B cell (primary cell): ENCODE data around the gene PHF19. TPM values are rescaled to one million over a fixed set of nuclear protein-coding genes. Genes with fewer than 3 reads are reported as not detected.

Experiments
- ATAC-seq: fragments of 200-7000 bp; cut with Tn5 transposase; one replicate; pipeline ENCODE4 v1.10.0; 2021; ENCODE audit warnings: low read depth, mild to moderate bottlenecking, moderate number of reproducible peaks, moderate library complexity
- CTCF ChIA-PET: fragments of 350-600 bp; sonication (Branson Sonifier 250); formaldehyde crosslinking; loops from one replicate; lab custom pipeline; 2021; ENCODE audit warnings: antibody characterized with exemption, inconsistent platforms; lab: Charles Lee
- POLR2A ChIA-PET: fragments of 350-600 bp; sonication (Branson Sonifier 250); formaldehyde crosslinking; loops from one replicate; lab custom pipeline; 2021; ENCODE audit warnings: antibody characterized with exemption; lab: Charles Lee
- DNase-seq: peaks from one replicate; pipeline ENCODE4 v3.0.0; 2013
- H2AFZ ChIP-seq: 2 replicates; pipeline ENCODE4 v1.6.1; 2012; ENCODE audit warnings: mild to moderate bottlenecking, low read depth, low read length; ENCODE audit not compliant: insufficient read depth, poor library complexity, severe bottlenecking
- H3K27ac ChIP-seq, 2 donors: 1 replicate in 1 of 2; 2 replicates in 1 of 2; pipeline ENCODE4 v1.5.1; 2012 to 2013; ENCODE audit warnings: low read length in 2 of 2, mild to moderate bottlenecking in 2 of 2, moderate library complexity in 1 of 2
- H3K27me3 ChIP-seq, 4 experiments: fragments of 200-600 bp in 1 of 4; sonication (generic) in 1 of 4; replicated peaks in 1 of 4; 1 replicate in 2 of 4; 2 replicates in 2 of 4; pipeline versions ENCODE4 v1.6.1 to v1.7.0; 2013 to 2016; ENCODE audit warnings: low read length in 3 of 4, mild to moderate bottlenecking in 2 of 4, mixed read lengths in 1 of 4, moderate library complexity in 1 of 4; ENCODE audit not compliant: insufficient read depth in 4 of 4, control insufficient read depth in 3 of 4; ENCODE audit errors: control extremely low read depth in 1 of 4
- H3K36me3 ChIP-seq, 2 experiments: replicated peaks in 1 of 2; 1 replicate in 1 of 2; 2 replicates in 1 of 2; pipeline versions ENCODE4 v1.6.1 to v1.7.1; 2013; ENCODE audit warnings: low read length in 1 of 2; ENCODE audit not compliant: insufficient read depth in 2 of 2, control insufficient read depth in 1 of 2; ENCODE audit errors: control extremely low read depth in 1 of 2, extremely low read depth in 1 of 2
- H3K4me1 ChIP-seq, 2 donors: fragments of 200-600 bp in 1 of 2; sonication (generic) in 1 of 2; 1 replicate in 1 of 2; 2 replicates in 1 of 2; pipeline versions ENCODE4 v1.5.1 to v1.6.1; 2013 to 2017; ENCODE audit warnings: low read length in 2 of 2; ENCODE audit not compliant: control insufficient read depth in 2 of 2, insufficient read depth in 2 of 2
- H3K4me2 ChIP-seq: replicated peaks from 2 replicates; pipeline ENCODE3; 2012; ENCODE audit warnings: mild to moderate bottlenecking, low read depth, low read length; ENCODE audit not compliant: poor library complexity, severe bottlenecking
- H3K4me3 ChIP-seq, 5 experiments: fragments of 200-600 bp in 1 of 5; sonication (generic) in 1 of 5; 1 replicate in 3 of 5; 2 replicates in 2 of 5; pipeline versions ENCODE4 v1.5.1 to v1.7.0; 2011 to 2016; ENCODE audit warnings: low read length in 4 of 5, mild to moderate bottlenecking in 4 of 5, low read depth in 2 of 5, control low read depth in 1 of 5, moderate library complexity in 1 of 5; ENCODE audit not compliant: insufficient read depth in 1 of 5; ENCODE audit errors: control extremely low read depth in 1 of 5, extremely low read depth in 1 of 5
- H3K79me2 ChIP-seq: fragments of 200-600 bp; sonication (generic); one replicate; pipeline ENCODE4 v1.6.0; 2016; ENCODE audit warnings: low read length; ENCODE audit not compliant: control insufficient read depth, insufficient read depth
- H3K9ac ChIP-seq: fragments of 200-600 bp; sonication (generic); 2 replicates; pipeline ENCODE4 v1.6.1; 2017; ENCODE audit warnings: mild to moderate bottlenecking, low read length, moderate library complexity
- H3K9me3 ChIP-seq, 3 donors: one replicate each; pipeline versions ENCODE4 v1.6.1 to v1.7.1; 2013; ENCODE audit warnings: low read length in 2 of 3; ENCODE audit not compliant: control insufficient read depth in 2 of 3, insufficient read depth in 1 of 3; ENCODE audit errors: control extremely low read depth in 1 of 3
- H4K20me1 ChIP-seq: 2 replicates; pipeline ENCODE4 v1.6.0; 2012; ENCODE audit warnings: mild to moderate bottlenecking, low read length; ENCODE audit not compliant: insufficient read depth, control insufficient read depth, poor library complexity, severe bottlenecking
- H3K27ac Mint-ChIP-seq: one replicate; pipeline ENCODE4 v1.8.0; 2021; ENCODE audit warnings: mixed read lengths
- H3K27me3 Mint-ChIP-seq: one replicate; pipeline ENCODE4 v1.8.0; 2021; ENCODE audit warnings: mixed read lengths
- H3K4me1 Mint-ChIP-seq: one replicate; pipeline ENCODE4 v1.8.0; 2021; ENCODE audit warnings: mixed read lengths
- H3K4me3 Mint-ChIP-seq: one replicate; pipeline ENCODE4 v1.8.0; 2021; ENCODE audit warnings: mixed read lengths
- H3K9me3 Mint-ChIP-seq: one replicate; pipeline ENCODE4 v1.8.0; 2022; ENCODE audit warnings: mixed read lengths; ENCODE audit not compliant: insufficient read depth
- EZH2 ChIP-seq: IDR thresholded peaks from 2 replicates; pipeline ENCODE4 v1.6.1; 2012; ENCODE audit warnings: borderline replicate concordance, low read depth, mild to moderate bottlenecking, moderate library complexity, low read length; ENCODE audit not compliant: insufficient read depth, poor library complexity, severe bottlenecking
- WGBS: methylation state at CpG from one replicate; pipeline ENCODE4 v1.1.5; 2013; ENCODE audit warnings: missing lambda C conversion rate; ENCODE audit not compliant: insufficient coverage; 5-methylcytosine and 5-hydroxymethylcytosine counted together
- intact Hi-C: fragments of 100-400 bp; cut with micrococcal nuclease; formaldehyde crosslinking; loops from one replicate; pipeline ENCODE4 v1.10.0; 2022
- polyA plus RNA-seq: library from polyadenylated mRNA; depleted of rRNA; stranded (reverse); fragments of >200 nt; gene quantifications from 2 replicates; pipeline ENCODE4 v1.2.3, GENCODE V29; 2012
- total RNA-seq, 2 donors: library from RNA; stranded (reverse); fragments of 120-200 nt in 1 of 2; gene quantifications; 1 replicate in 1 of 2; 2 replicates in 1 of 2; pipeline versions ENCODE4 v1.2.3 to v1.2.4, GENCODE V29; 2013 to 2022
- TF ChIP-seq, protein P1 (sequence below): fragments of 200-600 bp; IDR thresholded peaks from one replicate; pipeline ENCODE4 v1.8.0; 2022; ENCODE audit warnings: antibody characterized with exemption, mild to moderate bottlenecking

Gene PHF19
- total and polyA plus RNA-seq, 2 donors (not counting 1 experiment from before 2014, with no cell fraction given) = 17.0 to 20.9 TPM

DNA sequence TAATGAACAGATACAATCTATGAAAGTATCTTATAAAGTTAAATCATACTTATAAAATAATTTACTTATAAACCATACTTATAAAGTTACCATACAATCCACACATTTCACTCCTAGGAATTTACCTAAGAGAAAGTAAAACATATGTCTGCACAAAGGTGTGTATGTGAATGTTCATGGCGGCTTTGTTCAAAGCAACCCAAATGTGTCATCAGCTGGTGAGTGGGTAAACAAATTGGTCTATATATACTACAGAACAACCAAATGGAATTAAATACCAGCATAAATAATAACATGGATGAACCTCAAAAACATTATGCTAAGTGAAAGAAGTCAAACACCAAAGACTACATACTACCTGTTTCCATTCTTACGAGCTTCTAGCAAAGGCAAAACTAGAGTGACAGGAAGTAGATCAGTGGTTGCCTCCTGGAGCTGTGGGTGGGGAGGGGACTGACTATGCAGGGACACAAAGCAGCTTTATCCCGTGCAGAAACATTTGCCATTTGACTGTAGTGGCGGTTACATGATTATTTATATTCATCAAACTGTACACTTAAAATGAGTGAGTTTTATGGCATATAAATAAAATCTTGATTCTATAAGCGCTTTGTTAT is 39.0 kb upstream of the PHF19 start:
- Mint-ChIP-seq H3K27ac (peak overlapping the region; percentile 5), H3K27me3 (no peaks in the 10 kb centered on the region), H3K4me3 (no peak overlapping the region), H3K4me1 (peaks cover 23% of the 10 kb centered on the region), H3K9me3 (no peaks in the 10 kb centered on the region)
- no peak overlapping the region for H3K9ac ChIP-seq
- H3K27ac ChIP-seq = no peak overlapping the region
- H2AFZ ChIP-seq = no peak overlapping the region
- H4K20me1 ChIP-seq = no peaks in the 10 kb centered on the region
- TF ChIP-seq EZH2 = no peak
- TF ChIP-seq, protein P1, sequence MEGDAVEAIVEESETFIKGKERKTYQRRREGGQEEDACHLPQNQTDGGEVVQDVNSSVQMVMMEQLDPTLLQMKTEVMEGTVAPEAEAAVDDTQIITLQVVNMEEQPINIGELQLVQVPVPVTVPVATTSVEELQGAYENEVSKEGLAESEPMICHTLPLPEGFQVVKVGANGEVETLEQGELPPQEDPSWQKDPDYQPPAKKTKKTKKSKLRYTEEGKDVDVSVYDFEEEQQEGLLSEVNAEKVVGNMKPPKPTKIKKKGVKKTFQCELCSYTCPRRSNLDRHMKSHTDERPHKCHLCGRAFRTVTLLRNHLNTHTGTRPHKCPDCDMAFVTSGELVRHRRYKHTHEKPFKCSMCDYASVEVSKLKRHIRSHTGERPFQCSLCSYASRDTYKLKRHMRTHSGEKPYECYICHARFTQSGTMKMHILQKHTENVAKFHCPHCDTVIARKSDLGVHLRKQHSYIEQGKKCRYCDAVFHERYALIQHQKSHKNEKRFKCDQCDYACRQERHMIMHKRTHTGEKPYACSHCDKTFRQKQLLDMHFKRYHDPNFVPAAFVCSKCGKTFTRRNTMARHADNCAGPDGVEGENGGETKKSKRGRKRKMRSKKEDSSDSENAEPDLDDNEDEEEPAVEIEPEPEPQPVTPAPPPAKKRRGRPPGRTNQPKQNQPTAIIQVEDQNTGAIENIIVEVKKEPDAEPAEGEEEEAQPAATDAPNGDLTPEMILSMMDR = no peak
- DNase-seq (peak; percentile 28), ATAC-seq (peak; percentile 43)
- ChIA-PET CTCF (interaction anchor here (1.2 kb wide), 1 partner anchor 16 kb away, joined by 5 read pairs; no protein-coding TSS in a partner anchor), POLR2A (no interaction called here)
- no peak overlapping the region for H3K4me3 ChIP-seq
- intact Hi-C loops = no loop called here
- H3K9me3 ChIP-seq = peaks cover 0 to 5% (median 0%) of the 10 kb centered on the region in 3 donors
- H3K79me2 ChIP-seq = peaks cover 6% of the 10 kb centered on the region
- WGBS = no CpG with 5 or more reads among the region's 5 CpGs
- peak overlapping the region; percentile 33 for H3K4me2 ChIP-seq
- peaks cover 12 to 16% of the 10 kb centered on the region in 2 donors for H3K4me1 ChIP-seq
- peaks cover 0 to 14% of the 10 kb centered on the region in 2 experiments for H3K36me3 ChIP-seq
- no peaks in the 10 kb centered on the region for H3K27me3 ChIP-seq

DNA sequence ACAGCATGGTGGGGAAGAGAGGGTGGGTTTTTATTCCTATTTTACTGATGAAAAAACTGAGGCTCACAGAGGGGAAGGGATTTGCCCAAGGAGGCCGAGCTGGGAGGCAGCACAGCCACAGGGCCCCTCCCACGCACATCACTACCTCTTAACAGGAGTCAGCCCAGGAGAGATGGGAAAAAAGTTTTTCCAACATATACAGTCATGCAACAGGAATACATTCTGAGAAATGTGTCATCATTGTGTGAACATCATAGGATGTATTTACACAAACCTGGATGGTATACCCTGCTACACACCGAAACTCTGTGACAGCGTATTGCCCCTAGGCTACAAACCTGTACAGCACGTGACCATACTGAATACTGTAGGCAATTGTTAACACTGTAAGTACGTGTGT is 38.0 kb upstream of the PHF19 start:
- no peaks in the 10 kb centered on the region for H3K27me3 Mint-ChIP-seq
- DNase-seq (no peak), ATAC-seq (no peak)
- Histone ChIP-seq H3K9me3 (peaks cover 0 to 5% (median 0%) of the 10 kb centered on the region in 3 donors), H2AFZ (no peak overlapping the region), H3K9ac (no peak overlapping the region), H3K36me3 (peaks cover 0 to 21% of the 10 kb centered on the region in 2 experiments), H3K4me1 (peaks cover 5 to 6% of the 10 kb centered on the region in 2 donors), H3K4me2 (no peak overlapping the region), H3K27ac (no peak overlapping the region), H3K27me3 (no peaks in the 10 kb centered on the region), H4K20me1 (no peaks in the 10 kb centered on the region), H3K4me3 (no peak overlapping the region), H3K79me2 (peaks cover 6% of the 10 kb centered on the region)
- no CpG with 5 or more reads among the region's 6 CpGs for WGBS
- H3K4me1 Mint-ChIP-seq = peaks cover 16% of the 10 kb centered on the region
- no peak overlapping the region for H3K4me3 Mint-ChIP-seq
- ChIA-PET CTCF (no interaction called here), POLR2A (no interaction called here)
- TF ChIP-seq, protein P1 = no peak
- TF ChIP-seq EZH2 = no peak
- no peak overlapping the region for H3K27ac Mint-ChIP-seq
- intact Hi-C loops = no loop called here
- H3K9me3 Mint-ChIP-seq = no peaks in the 10 kb centered on the region
